Thymus (tissue), 11 donors: ENCODE results near the gene SYNGR1. TPM values are rescaled to one million over a fixed set of nuclear protein-coding genes. Genes with fewer than 3 reads are reported as not detected.

Source experiments
- DNase-seq, 9 donors: peaks; one replicate each; pipeline ENCODE4 v3.0.0-alpha.2; 2013; ENCODE audit warnings: low spot score in 9 of 9, low read depth in 6 of 9, missing footprints in 1 of 9
- H3K27ac ChIP-seq, 2 donors: one replicate each; pipeline ENCODE4 v1.5.1; 2013; ENCODE audit warnings: control low read depth in 1 of 2, low read depth in 1 of 2, low read length in 1 of 2, mild to moderate bottlenecking in 1 of 2, moderate library complexity in 1 of 2
- H3K27me3 ChIP-seq, 2 donors: one replicate each; pipeline ENCODE4 v1.5.1; 2013; ENCODE audit warnings: low read length in 1 of 2; ENCODE audit not compliant: control insufficient read depth in 2 of 2, insufficient read depth in 1 of 2
- H3K36me3 ChIP-seq, 2 donors: one replicate each; pipeline ENCODE4 v1.5.1; 2013; ENCODE audit warnings: low read length in 1 of 2, mild to moderate bottlenecking in 1 of 2, moderate library complexity in 1 of 2; ENCODE audit not compliant: control insufficient read depth in 2 of 2, insufficient read depth in 2 of 2
- H3K4me1 ChIP-seq, 2 donors: one replicate each; pipeline ENCODE4 v1.5.1; 2013; ENCODE audit warnings: low read length in 2 of 2; ENCODE audit not compliant: control insufficient read depth in 2 of 2, insufficient read depth in 2 of 2
- H3K4me3 ChIP-seq, 2 donors: one replicate each; pipeline ENCODE4 v1.5.1; 2013; ENCODE audit warnings: low read length in 2 of 2, control low read depth in 1 of 2, mild to moderate bottlenecking in 1 of 2
- H3K9me3 ChIP-seq, 2 donors: one replicate each; pipeline ENCODE4 v1.5.1; 2013; ENCODE audit warnings: low read length in 1 of 2, mild to moderate bottlenecking in 1 of 2; ENCODE audit not compliant: control insufficient read depth in 2 of 2, insufficient read depth in 1 of 2
- WGBS: extraction: QIAGEN DNeasy Blood & Tissue Kit; methylation state at CpG from one replicate; pipeline ENCODE4 v1.1.7; 2013; 5-methylcytosine and 5-hydroxymethylcytosine counted together
- polyA plus RNA-seq: library from polyadenylated mRNA; stranded (reverse); fragments of 200-250 nt; gene quantifications from one replicate; pipeline ENCODE4 v1.2.3, GENCODE V29; 2013
- total RNA-seq: library from RNA; stranded (reverse); fragments of 120-200 nt; gene quantifications from one replicate; pipeline ENCODE4 v1.2.4, GENCODE V29; 2013
- donor health status: healthy.

Gene SYNGR1
- total and polyA plus RNA-seq, 2 donors = 2.8 to 6.1 TPM

DNA sequence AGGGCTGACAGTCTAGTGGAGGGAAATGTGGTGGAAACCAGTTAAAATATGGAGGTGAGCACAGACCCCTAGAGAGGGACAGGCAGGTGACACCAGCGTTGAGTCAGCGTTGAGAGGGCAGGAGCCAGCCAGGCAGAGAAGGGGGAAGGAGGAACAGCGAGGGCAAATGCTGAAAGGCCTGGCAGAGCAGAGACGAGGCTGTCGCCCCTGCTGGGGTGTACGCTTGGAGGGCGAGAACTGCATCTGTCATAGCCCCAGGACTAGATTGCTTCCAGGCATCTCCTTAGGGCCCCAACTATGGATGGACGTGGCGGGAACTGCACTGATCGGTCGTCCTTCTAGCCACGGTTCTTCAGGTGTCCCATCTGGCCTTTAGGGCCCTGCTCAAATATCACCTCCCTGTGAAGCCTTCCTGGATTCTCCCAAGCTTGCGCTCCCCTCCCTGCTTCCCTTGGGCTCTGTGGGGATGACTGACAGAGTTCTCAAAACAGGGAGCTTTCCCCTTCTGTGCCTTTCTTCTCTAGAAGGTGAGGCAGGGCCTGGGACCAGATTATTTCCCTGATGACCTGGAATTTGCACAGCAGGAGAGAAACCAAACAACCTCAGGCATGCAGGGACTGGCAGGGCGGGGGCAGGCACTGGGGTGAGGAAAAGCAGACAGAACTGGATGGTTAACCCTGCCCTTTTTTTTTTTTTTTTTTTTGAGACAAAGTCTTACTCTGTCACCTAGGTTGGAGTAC lies 11.1 kb downstream of the SYNGR1 start:
- no peak overlapping the region for H3K4me3 ChIP-seq
- no peak for DNase-seq
- no peaks in the 10 kb centered on the region for H3K27me3 ChIP-seq
- H3K9me3 ChIP-seq = no peaks in the 10 kb centered on the region
- H3K4me1 ChIP-seq = peaks cover 0 to 2% of the 10 kb centered on the region in 2 donors
- no peaks in the 10 kb centered on the region for H3K36me3 ChIP-seq
- 92% methylated on average over 14 of the region's 14 CpGs for WGBS
- H3K27ac ChIP-seq = no peak overlapping the region

DNA sequence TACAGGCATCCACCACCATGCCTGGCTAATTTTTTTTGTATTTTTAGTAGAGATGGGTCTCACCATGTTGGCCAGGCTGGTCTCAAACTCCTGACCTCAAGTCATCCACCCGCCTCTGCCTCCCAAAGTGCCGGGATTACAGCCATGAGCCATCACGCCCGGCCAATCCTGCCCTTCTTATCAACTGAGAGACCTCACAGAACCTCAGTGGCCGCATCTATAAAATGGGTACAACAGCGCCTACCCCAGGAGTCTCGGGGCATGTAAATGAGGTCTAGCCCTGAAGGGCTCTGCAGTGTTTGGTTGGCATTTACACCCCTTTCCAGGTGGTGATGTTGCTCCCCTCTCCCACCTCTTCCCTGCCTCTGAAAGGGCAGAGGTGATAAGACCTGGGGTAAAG lies 11.7 kb downstream of the SYNGR1 start:
- DNase-seq = no peak
- no peaks in the 10 kb centered on the region for H3K27me3 ChIP-seq
- H3K27ac ChIP-seq = no peak overlapping the region
- H3K36me3 ChIP-seq = no peaks in the 10 kb centered on the region
- no peak overlapping the region for H3K4me3 ChIP-seq
- 91% methylated on average over 7 of the region's 7 CpGs for WGBS
- H3K4me1 ChIP-seq = no peaks in the 10 kb centered on the region
- H3K9me3 ChIP-seq = no peaks in the 10 kb centered on the region

DNA sequence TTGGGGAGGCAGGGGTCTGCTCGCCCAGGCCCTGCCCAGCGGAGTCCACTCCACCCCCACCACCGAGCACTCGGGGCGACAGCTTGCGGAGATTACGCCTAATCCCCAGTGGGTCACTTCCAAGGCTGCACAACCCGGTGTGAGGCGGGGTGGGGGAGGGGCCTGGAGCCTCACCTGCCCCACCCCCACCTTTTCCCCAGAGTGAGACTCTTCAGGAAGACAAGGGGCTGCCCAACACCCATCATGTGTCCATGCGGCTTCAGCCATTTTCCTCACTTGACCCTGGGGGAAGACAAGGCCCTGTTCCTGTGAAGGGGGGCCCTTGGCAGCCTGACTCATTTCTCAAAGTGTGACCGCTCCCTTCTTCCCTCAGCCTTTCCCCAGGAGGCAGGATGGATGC lies 12.5 kb downstream of the SYNGR1 start:
- H3K4me1 ChIP-seq = peaks cover 0 to 4% of the 10 kb centered on the region in 2 donors
- 92% methylated on average over 11 of the region's 11 CpGs for WGBS
- DNase-seq = no peak

DNA sequence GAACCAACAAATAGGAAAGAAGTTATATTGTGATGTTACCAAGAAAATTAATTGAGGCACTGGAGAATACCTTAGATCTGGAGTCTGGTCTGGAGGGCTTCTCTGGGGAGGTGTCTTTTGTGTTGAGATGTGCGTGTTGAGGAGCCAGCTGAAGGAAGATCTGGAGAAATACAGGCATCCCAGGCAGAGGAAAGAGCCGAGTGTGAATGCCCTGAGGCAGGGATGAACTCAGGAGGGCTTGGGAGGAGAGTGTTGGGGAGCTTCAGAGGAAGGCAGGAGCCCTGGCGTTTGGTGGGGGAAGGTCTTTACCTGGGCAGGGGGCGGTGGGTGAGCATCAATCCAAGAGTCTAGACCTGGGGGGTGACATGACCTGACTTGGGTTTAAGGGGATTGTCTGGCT lies 13.1 kb downstream of the SYNGR1 start:
- Histone ChIP-seq H3K4me1 (peaks cover 0 to 4% of the 10 kb centered on the region in 2 donors), H3K9me3 (no peaks in the 10 kb centered on the region), H3K27ac (no peak overlapping the region), H3K27me3 (no peaks in the 10 kb centered on the region), H3K4me3 (no peak overlapping the region), H3K36me3 (no peaks in the 10 kb centered on the region)
- 96% methylated on average over 4 of the region's 4 CpGs for WGBS
- no peak for DNase-seq

More for the DNA sequence above, 12.5 kb downstream of the SYNGR1 start:
- Histone ChIP-seq H3K9me3 (no peaks in the 10 kb centered on the region), H3K36me3 (no peaks in the 10 kb centered on the region), H3K27ac (no peak overlapping the region), H3K27me3 (no peaks in the 10 kb centered on the region), H3K4me3 (no peak overlapping the region)

DNA sequence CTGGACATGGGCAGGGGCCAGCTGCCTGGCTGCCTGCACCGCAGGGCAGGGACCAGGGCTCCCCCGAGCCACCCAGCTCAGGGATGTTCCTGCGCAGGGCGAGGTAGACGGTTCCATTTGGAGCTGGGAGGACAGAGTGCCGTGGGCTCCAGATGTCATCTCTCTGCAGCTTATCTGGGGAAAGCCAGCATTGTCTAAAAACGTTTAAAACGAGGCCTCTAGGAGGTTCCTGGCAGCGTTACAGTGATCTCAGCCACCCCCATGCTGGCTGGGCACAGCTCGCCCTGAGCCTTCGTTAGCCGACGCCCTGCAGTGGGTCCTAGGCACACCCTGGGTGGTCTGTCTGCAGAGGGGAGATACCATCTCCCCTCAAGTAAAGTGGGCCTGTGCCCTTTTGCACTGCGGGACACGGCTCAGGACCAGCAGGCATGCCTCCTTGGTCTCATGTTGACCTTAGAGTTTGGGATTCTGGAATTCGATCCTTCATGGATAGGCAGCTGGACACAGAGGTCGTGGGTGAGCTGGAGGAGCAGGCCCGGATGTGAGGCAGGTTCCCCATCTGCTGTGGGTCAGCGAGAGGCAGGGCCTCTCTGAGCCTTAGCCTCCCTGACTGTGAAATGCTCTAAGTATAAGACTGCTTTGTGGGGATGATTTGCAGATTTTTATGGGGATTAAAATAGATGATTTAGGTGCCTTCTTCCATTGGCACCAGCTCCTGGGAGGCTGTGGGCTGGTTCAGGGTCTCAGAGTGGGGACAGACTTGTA lies 14.1 kb downstream of the SYNGR1 start:
- Histone ChIP-seq H3K27me3 (no peaks in the 10 kb centered on the region), H3K27ac (no peak overlapping the region), H3K4me1 (peaks cover 0 to 11% of the 10 kb centered on the region in 2 donors), H3K4me3 (no peak overlapping the region), H3K9me3 (no peaks in the 10 kb centered on the region), H3K36me3 (no peaks in the 10 kb centered on the region)
- WGBS = 85% methylated on average over 19 of the region's 19 CpGs
- no peak for DNase-seq

DNA sequence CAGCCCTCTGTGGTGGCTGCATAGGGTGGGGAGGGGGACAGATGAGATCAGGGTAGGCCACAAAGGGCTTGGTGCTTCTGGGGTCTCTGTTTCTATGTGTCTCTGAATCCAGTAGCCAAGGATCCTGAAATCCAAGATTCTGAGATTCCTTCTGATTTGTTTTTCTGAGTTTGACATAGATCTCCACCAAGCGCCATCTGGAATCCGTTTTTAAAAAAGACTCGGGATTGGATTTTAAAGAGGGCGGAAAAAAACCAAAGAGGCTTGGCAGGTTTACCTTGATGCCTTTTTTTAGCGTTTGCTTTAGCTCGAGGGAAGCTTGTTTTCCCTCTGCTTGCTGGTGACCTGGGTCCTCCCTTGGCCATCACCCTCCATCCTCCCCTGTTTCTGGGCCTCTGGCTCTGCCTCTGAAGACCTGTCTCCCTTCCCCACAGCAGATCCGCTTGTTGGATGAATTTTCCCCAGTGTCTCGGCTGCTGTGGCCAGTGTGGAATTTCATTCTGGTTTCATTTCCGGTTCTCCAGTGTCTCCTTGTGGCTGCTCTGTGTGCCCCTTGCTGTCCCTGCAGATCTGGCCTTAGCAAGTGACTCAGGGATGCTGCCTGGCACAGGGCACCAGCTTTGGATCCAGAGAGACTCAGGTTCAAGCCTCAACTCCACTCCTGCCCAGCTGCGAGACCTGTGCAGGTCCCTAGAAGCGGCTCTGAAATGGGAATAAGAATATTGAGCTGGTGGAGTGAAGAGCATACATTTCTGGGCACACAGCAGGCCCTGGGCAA lies 15.1 kb downstream of the SYNGR1 start:
- no peak overlapping the region for H3K27ac ChIP-seq
- WGBS = 93% methylated on average over 11 of the region's 11 CpGs
- no peak overlapping the region for H3K4me3 ChIP-seq
- no peak for DNase-seq
- no peaks in the 10 kb centered on the region for H3K27me3 ChIP-seq
- H3K9me3 ChIP-seq = no peaks in the 10 kb centered on the region
- H3K4me1 ChIP-seq = peaks cover 0 to 11% of the 10 kb centered on the region in 2 donors
- no peaks in the 10 kb centered on the region for H3K36me3 ChIP-seq

DNA sequence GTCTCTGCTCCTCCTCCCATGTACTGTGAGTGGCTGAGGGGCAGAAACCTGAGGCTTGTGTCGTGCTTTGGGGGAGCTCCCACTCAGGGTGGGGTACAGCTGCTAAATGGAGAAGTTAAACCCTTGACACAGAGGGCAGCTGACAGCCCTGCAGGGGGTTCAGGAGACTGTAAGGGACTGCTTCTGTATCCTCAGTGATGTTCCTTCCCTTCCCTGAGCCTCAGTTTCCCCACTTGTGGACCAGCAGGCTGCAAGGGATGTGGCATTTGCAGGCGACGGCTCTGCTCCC lies 15.6 kb downstream of the SYNGR1 start:
- DNase-seq = no peak
- Histone ChIP-seq H3K4me3 (no peak overlapping the region), H3K9me3 (no peaks in the 10 kb centered on the region), H3K27ac (no peak overlapping the region), H3K27me3 (no peaks in the 10 kb centered on the region), H3K4me1 (peaks cover 0 to 11% of the 10 kb centered on the region in 2 donors), H3K36me3 (no peaks in the 10 kb centered on the region)
- WGBS = 84% methylated on average over 3 of the region's 3 CpGs

DNA sequence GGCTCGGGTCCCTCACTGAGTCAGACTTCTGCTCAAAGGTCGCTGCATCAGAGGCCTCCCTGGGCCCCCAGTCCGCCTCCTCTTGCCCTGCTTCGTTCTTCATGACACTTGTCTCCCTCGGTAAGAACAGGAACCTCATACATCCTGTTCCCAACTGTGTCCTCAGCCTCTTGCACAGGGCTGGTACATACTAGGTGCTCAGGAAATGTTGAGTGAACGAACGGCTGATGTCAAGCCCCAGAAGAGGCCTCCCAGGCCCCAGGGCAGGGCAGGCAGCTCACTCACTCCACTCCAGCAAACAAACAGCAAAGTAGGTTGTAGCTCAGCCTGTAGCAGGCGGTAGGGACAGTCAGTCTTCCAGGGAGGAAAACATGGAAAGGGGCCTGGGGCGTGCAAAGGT lies 17.2 kb downstream of the SYNGR1 start:
- no peaks in the 10 kb centered on the region for H3K36me3 ChIP-seq
- no peak overlapping the region for H3K4me3 ChIP-seq
- 52% methylated on average over 9 of the region's 9 CpGs for WGBS
- no peaks in the 10 kb centered on the region for H3K27me3 ChIP-seq
- peaks cover 0 to 11% of the 10 kb centered on the region in 2 donors for H3K4me1 ChIP-seq
- peaks cover 0 to 6% of the 10 kb centered on the region in 2 donors for H3K9me3 ChIP-seq
- peak in 1 of 9 donors; percentile 37 for DNase-seq
- no peak overlapping the region for H3K27ac ChIP-seq

DNA sequence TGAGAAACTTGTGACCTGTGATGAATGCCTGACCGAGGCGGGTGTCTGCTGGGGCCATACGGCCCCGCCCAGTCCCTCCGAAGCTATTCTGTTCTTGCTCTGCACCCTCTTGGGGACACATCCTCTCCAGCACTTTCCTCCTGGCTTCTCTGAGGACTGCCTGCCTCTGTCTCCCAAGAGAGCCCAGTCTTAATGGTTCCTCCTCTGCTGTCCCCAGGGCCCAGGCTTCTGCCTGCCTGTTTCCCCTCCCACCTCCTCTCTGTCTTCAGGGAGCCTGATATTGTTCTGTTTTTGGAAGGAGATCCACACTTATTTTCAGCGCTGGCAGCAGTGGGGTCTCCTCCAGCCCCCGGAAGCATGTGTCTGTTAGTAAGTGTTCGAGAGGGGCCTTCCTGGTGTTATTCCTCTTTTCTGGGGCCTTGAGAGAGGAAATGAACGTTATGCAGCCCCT lies 18.7 kb downstream of the SYNGR1 start:
- H3K4me1 ChIP-seq = peaks cover 0 to 11% of the 10 kb centered on the region in 2 donors
- no peak overlapping the region for H3K4me3 ChIP-seq
- no peaks in the 10 kb centered on the region for H3K36me3 ChIP-seq
- no peak for DNase-seq
- no peak overlapping the region for H3K27ac ChIP-seq
- no peaks in the 10 kb centered on the region for H3K27me3 ChIP-seq
- WGBS = 53% methylated on average over 9 of the region's 9 CpGs
- peaks cover 0 to 12% of the 10 kb centered on the region in 2 donors for H3K9me3 ChIP-seq
